Measurements from ENCODE around the gene CNTNAP5. TPM values are rescaled to one million over a fixed set of nuclear protein-coding genes. Genes with fewer than 3 reads are reported as not detected.

Gene CNTNAP5
- total RNA-seq, 2 experiments from 2014 or later: not detected

DNA sequence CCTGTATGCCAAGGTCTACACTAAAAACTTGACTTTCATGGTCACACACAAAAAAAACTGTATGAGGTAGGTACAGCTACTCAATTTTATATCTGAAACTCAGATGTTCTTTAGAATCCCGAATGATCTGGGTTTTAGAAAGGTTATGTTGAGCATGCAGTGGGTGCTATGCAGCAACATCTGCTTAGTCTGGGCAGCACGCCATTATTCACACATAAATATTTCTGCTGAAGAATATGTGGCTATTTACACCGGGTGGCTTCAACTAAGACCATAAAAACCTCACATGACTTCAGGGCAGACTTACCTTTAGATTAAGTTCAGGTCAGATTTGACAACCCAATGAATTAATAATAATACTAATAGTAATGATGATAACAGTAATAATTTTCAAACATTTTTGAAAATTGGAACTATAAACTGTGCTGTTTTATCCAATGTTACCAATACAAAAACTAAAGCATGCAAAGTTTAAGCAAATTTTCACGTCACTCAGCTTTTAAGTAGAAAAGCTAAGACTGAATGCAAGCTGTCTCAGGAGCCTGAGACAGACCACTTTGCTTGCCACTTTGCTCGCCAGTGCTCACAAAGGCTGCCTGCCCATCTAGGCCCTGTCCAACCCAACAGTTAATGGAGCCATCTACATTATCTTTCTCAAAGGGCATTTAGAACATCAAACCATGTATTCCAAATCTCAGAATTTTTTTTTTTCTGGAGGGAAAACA lies 292.0 kb downstream of the CNTNAP5 start:
- H3K27ac Mint-ChIP-seq: no peak overlapping the region
- POLR2A ChIA-PET: no interaction called here
- no peak overlapping the region for H3K4me3 Mint-ChIP-seq
- no peaks in the 10 kb centered on the region for H3K9me3 Mint-ChIP-seq
- no peaks in the 10 kb centered on the region for H3K27me3 Mint-ChIP-seq
- H3K4me1 Mint-ChIP-seq (ENCODE audit: low read depth): no peaks in the 10 kb centered on the region
- CTCF ChIA-PET: no interaction called here
- intact Hi-C loops (cut with micrococcal nuclease): no loop called here
- no peaks in the 10 kb centered on the region for H3K36me3 Mint-ChIP-seq (ENCODE audit: low read depth)
- no peak for ATAC-seq
- TF ChIP-seq, protein P1, sequence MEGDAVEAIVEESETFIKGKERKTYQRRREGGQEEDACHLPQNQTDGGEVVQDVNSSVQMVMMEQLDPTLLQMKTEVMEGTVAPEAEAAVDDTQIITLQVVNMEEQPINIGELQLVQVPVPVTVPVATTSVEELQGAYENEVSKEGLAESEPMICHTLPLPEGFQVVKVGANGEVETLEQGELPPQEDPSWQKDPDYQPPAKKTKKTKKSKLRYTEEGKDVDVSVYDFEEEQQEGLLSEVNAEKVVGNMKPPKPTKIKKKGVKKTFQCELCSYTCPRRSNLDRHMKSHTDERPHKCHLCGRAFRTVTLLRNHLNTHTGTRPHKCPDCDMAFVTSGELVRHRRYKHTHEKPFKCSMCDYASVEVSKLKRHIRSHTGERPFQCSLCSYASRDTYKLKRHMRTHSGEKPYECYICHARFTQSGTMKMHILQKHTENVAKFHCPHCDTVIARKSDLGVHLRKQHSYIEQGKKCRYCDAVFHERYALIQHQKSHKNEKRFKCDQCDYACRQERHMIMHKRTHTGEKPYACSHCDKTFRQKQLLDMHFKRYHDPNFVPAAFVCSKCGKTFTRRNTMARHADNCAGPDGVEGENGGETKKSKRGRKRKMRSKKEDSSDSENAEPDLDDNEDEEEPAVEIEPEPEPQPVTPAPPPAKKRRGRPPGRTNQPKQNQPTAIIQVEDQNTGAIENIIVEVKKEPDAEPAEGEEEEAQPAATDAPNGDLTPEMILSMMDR (IDR thresholded peaks at IDR 0.05): no peak
- no peak for DNase-seq

GRCh38 chr2:124317628-124318027 lies 292.5 kb downstream of the CNTNAP5 start:
- intact Hi-C loops (cut with micrococcal nuclease): no loop called here
- POLR2A ChIA-PET: no interaction called here
- DNase-seq (no peak), ATAC-seq (no peak)
- TF ChIP-seq, protein P1 (IDR thresholded peaks at IDR 0.05): no peak
- H3K27ac Mint-ChIP-seq: no peak overlapping the region
- H3K36me3 Mint-ChIP-seq (ENCODE audit: low read depth): no peaks in the 10 kb centered on the region
- H3K27me3 Mint-ChIP-seq: no peaks in the 10 kb centered on the region
- no peaks in the 10 kb centered on the region for H3K9me3 Mint-ChIP-seq
- CTCF ChIA-PET: no interaction called here
- no peak overlapping the region for H3K4me3 Mint-ChIP-seq
- H3K4me1 Mint-ChIP-seq (ENCODE audit: low read depth): no peaks in the 10 kb centered on the region

DNA sequence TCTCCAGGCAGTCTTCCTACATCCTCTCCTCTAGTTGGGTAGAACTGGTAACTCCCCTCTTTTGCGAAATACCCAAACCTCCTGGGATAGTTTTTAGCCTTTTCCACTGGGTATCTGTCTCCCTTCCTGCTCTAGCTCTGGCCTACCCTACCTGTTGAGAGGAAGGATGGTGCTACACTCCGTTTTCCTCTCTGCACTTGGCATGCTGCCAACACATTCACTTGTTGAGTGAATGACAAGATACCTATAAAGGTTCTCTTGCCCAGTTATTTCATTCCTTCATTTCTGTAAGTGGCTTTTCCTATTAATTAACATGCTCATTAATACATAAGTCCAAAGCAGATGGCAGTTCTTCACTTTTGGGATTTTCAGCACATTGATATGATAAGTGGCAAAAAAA lies 293.8 kb downstream of the CNTNAP5 start:
- intact Hi-C loops (cut with micrococcal nuclease): no loop called here
- Mint-ChIP-seq H3K4me1 (ENCODE audit: low read depth) (no peaks in the 10 kb centered on the region), H3K9me3 (no peaks in the 10 kb centered on the region), H3K36me3 (ENCODE audit: low read depth) (no peaks in the 10 kb centered on the region), H3K27me3 (no peaks in the 10 kb centered on the region), H3K4me3 (no peak overlapping the region), H3K27ac (no peak overlapping the region)
- TF ChIP-seq, protein P1 (IDR thresholded peaks at IDR 0.05): no peak
- no peak for DNase-seq
- CTCF ChIA-PET: no interaction called here
- ATAC-seq: no peak
- POLR2A ChIA-PET: no interaction called here

- H3K4me3 Mint-ChIP-seq: no peak overlapping the region
- intact Hi-C loops (cut with micrococcal nuclease): no loop called here
These were observed 294.5 kb downstream of the CNTNAP5 start for GRCh38 chr2:124319577-124319976.

GRCh38 chr2:124320051-124320688 lies 295.1 kb downstream of the CNTNAP5 start:
- no peak overlapping the region for H3K4me3 Mint-ChIP-seq
- TF ChIP-seq, protein P1 (IDR thresholded peaks at IDR 0.05): no peak
- ATAC-seq (no peak), DNase-seq (no peak)
- H3K36me3 Mint-ChIP-seq (ENCODE audit: low read depth): no peaks in the 10 kb centered on the region
- ChIA-PET POLR2A (no interaction called here), CTCF (no interaction called here)
- no peaks in the 10 kb centered on the region for H3K9me3 Mint-ChIP-seq
- no peak overlapping the region for H3K27ac Mint-ChIP-seq
- no peaks in the 10 kb centered on the region for H3K27me3 Mint-ChIP-seq
- intact Hi-C loops (cut with micrococcal nuclease): no loop called here
- H3K4me1 Mint-ChIP-seq (ENCODE audit: low read depth): no peaks in the 10 kb centered on the region

More at GRCh38 chr2:124319577-124319976, 294.5 kb downstream of the CNTNAP5 start:
- CTCF ChIA-PET: no interaction called here
- H3K9me3 Mint-ChIP-seq: no peaks in the 10 kb centered on the region
- POLR2A ChIA-PET: no interaction called here
- DNase-seq (no peak), ATAC-seq (no peak)
- no peak overlapping the region for H3K27ac Mint-ChIP-seq
- H3K4me1 Mint-ChIP-seq (ENCODE audit: low read depth): no peaks in the 10 kb centered on the region
- H3K36me3 Mint-ChIP-seq (ENCODE audit: low read depth): no peaks in the 10 kb centered on the region
- H3K27me3 Mint-ChIP-seq: no peaks in the 10 kb centered on the region
- TF ChIP-seq, protein P1 (IDR thresholded peaks at IDR 0.05): no peak

Data from activated CD8-positive, alpha-beta T cell treated with anti-CD3 and anti-CD28 coated beads for 36 hours (primary cell).